Epithelial cell of proximal tubule (primary cell): Measurements from ENCODE around the gene CDH12. TPM values are rescaled to one million over a fixed set of nuclear protein-coding genes. Genes with fewer than 3 reads are reported as not detected.
"Not testable (repeated sequence)": the region's sequence is repeated elsewhere in the genome, so short reads cannot be mapped to it uniquely, and the experiment has no call there.

ENCODE experiments used
- DNase-seq: peaks from one replicate; pipeline ENCODE4 v3.0.0-alpha.2; 2011; ENCODE audit warnings: low read depth
- H3K4me3 ChIP-seq: 2 replicates; pipeline ENCODE4 v1.5.1; 2011; ENCODE audit warnings: low read depth, mild to moderate bottlenecking, low read length
- CTCF ChIP-seq: conservative IDR thresholded peaks from 2 replicates; pipeline ENCODE4 v1.5.1; 2012; ENCODE audit warnings: low read depth, mild to moderate bottlenecking, low read length
- total RNA-seq: library from RNA; depleted of rRNA; stranded (reverse); fragments of >200 nt; gene quantifications from 2 replicates; pipeline ENCODE4 v1.2.3, GENCODE V29; 2015

Gene CDH12
- total RNA-seq, 1 donor from 2014 or later: not detected

GRCh38 chr5:22023784-22024183 lies 829.4 kb downstream of the CDH12 start:
- DNase-seq: no peak
- no peak for TF ChIP-seq CTCF
- no peak overlapping the region for H3K4me3 ChIP-seq

GRCh38 chr5:22012893-22013292 lies 840.3 kb downstream of the CDH12 start:
- not testable (repeated sequence) for H3K4me3 ChIP-seq, DNase-seq

GRCh38 chr5:22010808-22011207 lies 842.3 kb downstream of the CDH12 start:
- not testable (repeated sequence) for DNase-seq, H3K4me3 ChIP-seq

GRCh38 chr5:22001097-22001496 lies 852.0 kb downstream of the CDH12 start:
- not testable (repeated sequence) for H3K4me3 ChIP-seq, DNase-seq

- not testable (repeated sequence) for H3K4me3 ChIP-seq, DNase-seq
These were observed 867.3 kb downstream of the CDH12 start for GRCh38 chr5:21985799-21986198.

- DNase-seq, H3K4me3 ChIP-seq: not testable (repeated sequence)
These were observed 901.6 kb downstream of the CDH12 start for GRCh38 chr5:21951571-21951970.

- DNase-seq: no peak
- H3K4me3 ChIP-seq: no peak overlapping the region
- no peak for TF ChIP-seq CTCF
These were observed 922.0 kb downstream of the CDH12 start for GRCh38 chr5:21931116-21931515.

GRCh38 chr5:21919414-21920022 lies 933.6 kb downstream of the CDH12 start:
- peak; percentile 9 for DNase-seq
- H3K4me3 ChIP-seq: no peak overlapping the region
- TF ChIP-seq CTCF: peak; percentile 79

GRCh38 chr5:21918451-21918850 lies 934.7 kb downstream of the CDH12 start:
- H3K4me3 ChIP-seq: no peak overlapping the region
- TF ChIP-seq CTCF: no peak
- no peak for DNase-seq

- no peak for TF ChIP-seq CTCF
These were observed 942.4 kb downstream of the CDH12 start for GRCh38 chr5:21910731-21911130.

More at GRCh38 chr5:21910731-21911130, 942.4 kb downstream of the CDH12 start:
- no peak for DNase-seq
- H3K4me3 ChIP-seq: no peak overlapping the region
